ENCODE data around the gene ZAR1.

- TF ChIP-seq CTCF (IDR thresholded peaks at IDR 0.05; ENCODE audit: low read length) (no peak), EZH2 (optimal IDR thresholded peaks at IDR 0.05; ENCODE audit: low read depth, low read length) (no peak)
Measured at GRCh38 chr4:48543796-48544195, 53.7 kb downstream of the ZAR1 start.

All from MM.1S (cell line).